NT2/D1 (cell line): Measurements from ENCODE around the gene ADORA2A.

Experiments
- SUZ12 ChIP-seq: IDR thresholded peaks from 2 replicates; pipeline ENCODE4 v1.6.1; 2011; ENCODE audit not compliant: insufficient read length, insufficient read depth; ENCODE audit errors: extremely low read depth
- YY1 ChIP-seq: IDR thresholded peaks from 2 replicates; pipeline ENCODE4 v1.6.1; 2011; ENCODE audit not compliant: insufficient read length, insufficient read depth

DNA sequence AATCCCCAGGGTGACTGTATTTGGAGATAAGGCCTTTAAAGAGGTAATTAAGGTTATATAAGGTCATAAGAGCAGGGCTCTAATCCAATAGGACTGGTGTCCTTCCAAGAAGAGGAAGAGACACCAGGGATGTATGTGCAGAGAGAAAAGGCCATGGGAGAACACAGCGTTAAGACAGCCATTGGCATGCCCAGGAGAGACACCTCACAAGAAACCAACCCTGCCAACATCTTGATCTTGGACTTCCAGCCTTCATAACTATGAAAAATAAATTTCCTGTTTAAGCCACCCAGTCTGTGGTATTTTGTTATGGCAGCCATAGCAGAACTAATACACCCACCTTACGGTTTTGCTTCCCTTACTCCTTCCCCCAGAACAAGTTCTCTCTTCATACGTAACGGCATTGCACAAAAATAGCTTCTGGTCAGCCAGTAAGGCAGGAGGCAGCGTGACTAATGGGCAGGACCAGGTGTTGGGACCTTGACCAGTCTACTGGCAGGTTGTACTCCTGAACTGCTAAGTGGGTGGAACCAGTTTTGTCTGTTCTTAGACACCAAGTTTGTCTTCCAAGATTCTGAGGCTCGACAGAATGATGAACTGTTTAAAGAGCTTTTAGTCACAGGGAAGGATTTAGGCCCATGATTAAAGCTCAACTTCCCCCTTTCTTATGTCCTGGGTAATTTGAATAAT, 35.8 kb downstream of the ADORA2A start:
- no peak for TF ChIP-seq SUZ12
- TF ChIP-seq YY1, result no peak
